Adrenal gland (tissue), 5 donors: ENCODE data around the gene NMRAL1.

Experiments used
- POLR2A ChIP-seq, 2 donors: fragments of 450-650 bp; IDR thresholded peaks; one replicate each; pipeline ENCODE4 v1.6.1; 2017; ENCODE audit warnings: antibody characterized with exemption in 2 of 2, mild to moderate bottlenecking in 2 of 2, moderate library complexity in 1 of 2
- TF ChIP-seq, protein P1 (sequence below), 6 experiments: fragments of 450-650 bp in 4 of 6; fragments of 200-600 bp in 2 of 6; sonication (generic) in 1 of 6; IDR thresholded peaks; 1 replicate in 5 of 6; 2 replicates in 1 of 6; pipeline versions ENCODE4 v1.5.1 to v1.8.0; 2016 to 2021; ENCODE audit warnings: antibody characterized with exemption in 6 of 6, mild to moderate bottlenecking in 2 of 6, moderate library complexity in 1 of 6
- donor health status: DM: no; HTN: no; CAD: no.

DNA sequence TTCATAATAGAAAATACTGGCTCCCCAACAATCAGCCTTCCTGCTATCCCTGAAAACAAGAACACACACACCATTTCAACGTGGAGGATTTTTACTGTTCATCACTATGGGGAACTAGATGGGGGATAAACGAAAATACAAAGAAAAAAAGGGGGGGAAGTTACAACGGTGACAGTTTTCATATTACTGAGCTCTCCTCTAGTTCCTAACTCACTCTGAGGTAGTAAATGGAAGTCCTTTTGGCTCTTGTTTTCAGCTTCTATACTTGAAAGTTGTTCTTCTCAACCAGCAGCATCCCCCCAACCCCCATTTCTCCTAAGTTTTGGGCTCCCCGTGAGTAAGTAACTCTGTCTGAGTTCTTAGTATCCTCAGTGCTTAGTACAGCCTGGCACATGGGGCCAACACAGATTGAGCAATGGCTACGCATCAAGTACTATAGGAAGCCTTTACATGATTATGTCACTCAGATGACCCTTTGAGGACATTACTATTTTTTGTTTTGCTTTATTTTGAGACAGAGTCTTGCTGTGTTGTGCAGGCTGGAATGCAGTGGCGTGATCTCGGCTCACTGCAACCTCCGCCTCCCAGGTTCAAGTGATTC is 53.8 kb downstream of the NMRAL1 start:
- no peak for TF ChIP-seq POLR2A (IDR thresholded peaks at IDR 0.05)
- TF ChIP-seq, protein P1, sequence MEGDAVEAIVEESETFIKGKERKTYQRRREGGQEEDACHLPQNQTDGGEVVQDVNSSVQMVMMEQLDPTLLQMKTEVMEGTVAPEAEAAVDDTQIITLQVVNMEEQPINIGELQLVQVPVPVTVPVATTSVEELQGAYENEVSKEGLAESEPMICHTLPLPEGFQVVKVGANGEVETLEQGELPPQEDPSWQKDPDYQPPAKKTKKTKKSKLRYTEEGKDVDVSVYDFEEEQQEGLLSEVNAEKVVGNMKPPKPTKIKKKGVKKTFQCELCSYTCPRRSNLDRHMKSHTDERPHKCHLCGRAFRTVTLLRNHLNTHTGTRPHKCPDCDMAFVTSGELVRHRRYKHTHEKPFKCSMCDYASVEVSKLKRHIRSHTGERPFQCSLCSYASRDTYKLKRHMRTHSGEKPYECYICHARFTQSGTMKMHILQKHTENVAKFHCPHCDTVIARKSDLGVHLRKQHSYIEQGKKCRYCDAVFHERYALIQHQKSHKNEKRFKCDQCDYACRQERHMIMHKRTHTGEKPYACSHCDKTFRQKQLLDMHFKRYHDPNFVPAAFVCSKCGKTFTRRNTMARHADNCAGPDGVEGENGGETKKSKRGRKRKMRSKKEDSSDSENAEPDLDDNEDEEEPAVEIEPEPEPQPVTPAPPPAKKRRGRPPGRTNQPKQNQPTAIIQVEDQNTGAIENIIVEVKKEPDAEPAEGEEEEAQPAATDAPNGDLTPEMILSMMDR (IDR thresholded peaks at IDR 0.05): no peak
